Ascending aorta (tissue), 2 donors: ENCODE results near the gene MGST2. TPM values are rescaled to one million over a fixed set of nuclear protein-coding genes. Genes with fewer than 3 reads are reported as not detected.
"Not testable (repeated sequence)": the region's sequence is repeated elsewhere in the genome, so short reads cannot be mapped to it uniquely, and the experiment has no call there.

ENCODE experiments used
- DNase-seq, 2 donors: peaks; one replicate each; pipeline ENCODE4 v3.0.0-alpha.2; 2019; ENCODE audit warnings: low spot score in 2 of 2
- H3K27ac ChIP-seq, 2 donors: fragments of 200-600 bp; sonication (generic); one replicate each; pipeline ENCODE4 v1.5.1; 2016 to 2017; ENCODE audit warnings: mild to moderate bottlenecking in 1 of 2
- H3K27me3 ChIP-seq: fragments of 200-600 bp; sonication (generic); one replicate; pipeline ENCODE4 v1.5.1; 2017
- H3K36me3 ChIP-seq, 2 donors: fragments of 200-600 bp; sonication (generic); one replicate each; pipeline ENCODE4 v1.5.1; 2016
- H3K4me1 ChIP-seq, 2 donors: fragments of 200-600 bp; sonication (generic); one replicate each; pipeline ENCODE4 v1.5.1; 2016 to 2017; ENCODE audit warnings: mild to moderate bottlenecking in 1 of 2
- H3K4me3 ChIP-seq, 2 donors: fragments of 200-600 bp; sonication (generic); one replicate each; pipeline ENCODE4 v1.5.1; 2016 to 2017; ENCODE audit warnings: mild to moderate bottlenecking in 1 of 2
- H3K9me3 ChIP-seq, 2 donors: fragments of 200-600 bp; sonication (generic); one replicate each; pipeline ENCODE4 v1.5.1; 2016
- CTCF ChIP-seq, 3 experiments: fragments of 200-600 bp in 2 of 3; fragments of 450-650 bp in 1 of 3; sonication (generic) in 2 of 3; IDR thresholded peaks; one replicate each; pipeline ENCODE4 v1.5.1; 2016 to 2019; ENCODE audit warnings: antibody characterized with exemption in 3 of 3, mild to moderate bottlenecking in 1 of 3, moderate library complexity in 1 of 3
- intact Hi-C: fragments of 100-400 bp; cut with DNase I; formaldehyde crosslinking; loops from one replicate; pipeline ENCODE4 v1.15.1; 2023
- total RNA-seq: library from RNA; depleted of rRNA; stranded (reverse); fragments of >200 nt; gene quantifications from one replicate; pipeline ENCODE4 v1.1.0, GENCODE V29; 2016

MGST2 gene
- total RNA-seq, 1 donor from 2014 or later: 34.4 TPM

- intact Hi-C loops: no loop called here
- H3K27me3 ChIP-seq: no peaks in the 10 kb centered on the region
- no peak for DNase-seq
- H3K27ac ChIP-seq: no peak overlapping the region
- no peak overlapping the region for H3K4me3 ChIP-seq
- TF ChIP-seq CTCF (IDR thresholded peaks at IDR 0.05): no peak
- no peaks in the 10 kb centered on the region for H3K9me3 ChIP-seq
- H3K36me3 ChIP-seq: peaks cover 3 to 5% of the 10 kb centered on the region in 2 donors
- peaks cover 0 to 10% of the 10 kb centered on the region in 2 donors for H3K4me1 ChIP-seq
Measured at GRCh38 chr4:139689093-139689722, 23.6 kb downstream of the MGST2 start.

DNA sequence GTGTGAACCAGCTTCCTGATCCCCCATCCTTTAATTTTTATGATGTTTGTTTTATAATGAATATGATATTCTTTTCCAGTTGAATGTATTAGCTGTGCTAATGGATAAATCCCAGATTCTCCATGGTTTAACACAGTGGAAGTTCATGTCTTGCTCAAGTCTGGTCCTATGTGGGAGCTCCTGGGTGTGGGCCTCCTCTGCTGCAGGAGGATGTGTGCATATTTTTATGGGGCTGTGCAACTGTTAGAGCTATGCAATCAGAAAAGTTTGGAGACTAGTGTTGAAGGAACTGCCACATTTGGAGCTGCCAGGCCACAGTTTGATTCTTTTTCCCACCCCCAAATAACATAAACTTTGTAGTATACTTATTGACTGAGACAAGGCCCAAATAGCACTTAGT, 24.8 kb downstream of the MGST2 start:
- Histone ChIP-seq H3K4me1 (peaks cover 0 to 10% of the 10 kb centered on the region in 2 donors), H3K27me3 (no peaks in the 10 kb centered on the region), H3K4me3 (no peak overlapping the region), H3K27ac (no peak overlapping the region), H3K9me3 (no peaks in the 10 kb centered on the region), H3K36me3 (peaks cover 3 to 7% of the 10 kb centered on the region in 2 donors)
- DNase-seq: no peak
- intact Hi-C loops: no loop called here
- TF ChIP-seq CTCF (IDR thresholded peaks at IDR 0.05): no peak

DNA sequence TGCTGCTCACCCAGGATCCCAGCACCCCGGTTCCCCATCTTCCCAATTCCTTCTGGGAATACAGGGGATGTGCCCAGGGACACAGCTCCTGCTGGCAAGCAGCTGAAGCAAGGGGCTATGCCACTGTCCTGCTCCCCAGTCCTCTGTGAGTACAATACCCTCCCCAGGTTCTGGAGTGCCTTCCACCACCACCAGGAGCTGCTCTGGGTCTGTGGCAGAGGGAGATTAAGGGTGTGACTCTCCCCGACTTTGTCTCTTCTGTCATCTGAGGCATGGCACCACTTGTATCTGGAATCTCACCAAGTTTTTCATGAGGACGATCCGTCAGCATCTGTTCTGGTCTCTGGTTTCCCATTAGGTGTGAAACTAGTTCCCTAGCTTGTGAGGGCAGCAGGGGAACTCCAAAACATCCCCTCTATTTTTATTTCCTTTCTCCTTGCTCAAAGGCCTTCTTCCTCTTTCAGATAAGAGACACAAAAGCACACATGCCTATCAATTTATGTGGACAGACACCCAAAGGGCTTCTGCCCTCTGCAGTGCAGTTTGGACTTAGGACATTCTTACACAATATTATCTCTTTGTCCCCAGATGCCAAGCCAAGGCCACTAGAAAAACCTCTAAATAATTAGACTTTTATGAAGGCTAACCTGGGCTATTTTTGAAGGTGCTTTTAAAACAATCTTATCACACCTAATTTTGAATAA, 26.8 kb downstream of the MGST2 start:
- peaks cover 0 to 3% of the 10 kb centered on the region in 2 donors for H3K4me1 ChIP-seq
- intact Hi-C loops: no loop called here
- no peak overlapping the region for H3K27ac ChIP-seq

DNA sequence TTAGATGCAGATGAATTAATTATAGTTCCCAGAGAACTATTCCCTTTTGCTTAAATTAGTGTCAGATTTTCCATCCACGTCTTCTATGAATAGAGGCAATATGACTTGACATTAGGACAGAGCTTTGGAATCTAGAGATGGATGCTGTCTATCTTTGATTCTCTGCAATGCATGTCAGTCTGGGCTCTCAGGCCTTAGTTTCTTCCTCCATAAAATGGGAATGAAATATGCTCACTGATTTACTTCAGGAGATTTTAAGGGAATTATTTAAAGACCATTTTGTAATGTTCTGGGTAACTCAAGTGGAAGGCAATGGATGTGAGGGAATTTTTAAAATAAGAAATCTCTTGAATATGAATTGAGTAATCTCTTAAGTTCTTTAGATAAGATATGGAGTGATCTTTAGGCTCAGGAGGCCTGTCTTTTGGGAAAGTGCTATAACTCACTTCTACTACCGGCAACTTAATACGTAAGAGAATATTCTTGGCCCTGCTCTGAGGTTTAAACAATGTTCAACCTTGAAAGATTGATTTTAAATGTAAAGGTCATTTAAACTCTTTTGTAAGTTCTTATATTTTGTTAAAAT, 29.0 kb downstream of the MGST2 start:
- no peak for DNase-seq
- Histone ChIP-seq H3K4me1 (no peaks in the 10 kb centered on the region), H3K36me3 (peaks cover 3 to 27% of the 10 kb centered on the region in 2 donors), H3K9me3 (peaks cover 0 to 5% of the 10 kb centered on the region in 2 donors), H3K4me3 (no peak overlapping the region), H3K27ac (no peak overlapping the region), H3K27me3 (no peaks in the 10 kb centered on the region)
- TF ChIP-seq CTCF (IDR thresholded peaks at IDR 0.05): no peak
- intact Hi-C loops: no loop called here

More for the DNA sequence above, 26.8 kb downstream of the MGST2 start:
- Histone ChIP-seq H3K9me3 (peaks cover 0 to 5% of the 10 kb centered on the region in 2 donors), H3K27me3 (no peaks in the 10 kb centered on the region), H3K4me3 (no peak overlapping the region), H3K36me3 (peaks cover 3 to 27% of the 10 kb centered on the region in 2 donors)
- DNase-seq: no peak
- no peak for TF ChIP-seq CTCF (IDR thresholded peaks at IDR 0.05)

- intact Hi-C loops: no loop called here
- H3K4me1 ChIP-seq: no peaks in the 10 kb centered on the region
- TF ChIP-seq CTCF (IDR thresholded peaks at IDR 0.05): no peak
- peaks cover 3 to 27% of the 10 kb centered on the region in 2 donors for H3K36me3 ChIP-seq
- H3K4me3 ChIP-seq: no peak overlapping the region
- no peak overlapping the region for H3K27ac ChIP-seq
- peaks cover 0 to 5% of the 10 kb centered on the region in 2 donors for H3K9me3 ChIP-seq
- no peaks in the 10 kb centered on the region for H3K27me3 ChIP-seq
- DNase-seq: no peak
Measured at GRCh38 chr4:139696491-139696890, 30.9 kb downstream of the MGST2 start.

- H3K4me3 ChIP-seq, DNase-seq, H3K9me3 ChIP-seq, H3K27me3 ChIP-seq, H3K4me1 ChIP-seq, H3K27ac ChIP-seq, intact Hi-C loops: not testable (repeated sequence)
- peaks cover 0 to 27% of the 10 kb centered on the region in 2 donors for H3K36me3 ChIP-seq
Measured at GRCh38 chr4:139698167-139698925, 32.7 kb downstream of the MGST2 start.
